GM12878 (cell line): ENCODE results near the gene TMEM170B.

Experiments
- CREM ChIP-seq: IDR thresholded peaks from 2 replicates; pipeline ENCODE4 v1.6.1; 2014; ENCODE audit warnings: antibody characterized with exemption, low read depth
- CTCF ChIP-seq, 3 experiments: IDR thresholded peaks in 2 of 3; conservative IDR thresholded peaks in 1 of 3; 2 replicates each; pipeline ENCODE4 v1.5.1; 2011; ENCODE audit warnings: low read depth in 3 of 3, low read length in 3 of 3, mild to moderate bottlenecking in 3 of 3, control low read depth in 2 of 3, moderate library complexity in 2 of 3, inconsistent platforms in 1 of 3, mixed read lengths in 1 of 3; ENCODE audit not compliant: control insufficient read depth in 2 of 3, insufficient read depth in 1 of 3; ENCODE audit errors: extremely low read depth in 1 of 3
- PKNOX1 ChIP-seq: fragments of 450-650 bp; IDR thresholded peaks from 2 replicates; pipeline ENCODE4 v1.6.1; 2016; ENCODE audit warnings: mild to moderate bottlenecking
- POLR2AphosphoS5 ChIP-seq: IDR thresholded peaks from 2 replicates; pipeline ENCODE4 v1.6.1; 2011; ENCODE audit warnings: mild to moderate bottlenecking, low read length, inconsistent platforms

GRCh38 chr6:11608600-11609323 is 71.2 kb downstream of the TMEM170B start:
- TF ChIP-seq CTCF (IDR thresholded peaks at IDR 0.05 in 2 of 3, conservative IDR thresholded peaks at IDR 0.05 in 1 of 3; ENCODE audit: control insufficient read depth in 2 of 3, extremely low read depth in 1 of 3, insufficient read depth in 1 of 3, low read depth in 3 of 3, low read length in 3 of 3) (no peak), CREM (no peak), PKNOX1 (no peak), POLR2AphosphoS5 (no peak)
